GM12878 (cell line): ENCODE results near the gene MCM6. TPM values are rescaled to one million over a fixed set of nuclear protein-coding genes. Genes with fewer than 3 reads are reported as not detected.

ENCODE experiments used
- ATAC-seq: fragments of 200-7000 bp; cut with Tn5 transposase; 3 replicates; pipeline ENCODE4 v1.9.1; 2020; ENCODE audit warnings: mild to moderate bottlenecking, moderate library complexity
- BruUV-seq: library from RNA; stranded (reverse); fragments of 400-500 nt; replicated peaks from 2 replicates; lab custom pipeline; 2021; lab: Mats Ljungman, UMichigan
- CTCF ChIA-PET: fragments of 300-600 bp; sonication (Branson Sonifier 250); formaldehyde crosslinking; extraction: SDS; loops from one replicate; lab custom pipeline; 2021; ENCODE audit warnings: inconsistent platforms; lab: Yijun Ruan, JAX
- POLR2A ChIA-PET: fragments of 350-600 bp; formaldehyde crosslinking; extraction: SDS; loops from one replicate; lab custom pipeline; 2021; ENCODE audit warnings: inconsistent platforms; lab: Charles Lee
- RAD21 ChIA-PET: fragments of 300-600 bp; sonication (Branson Sonifier 250); formaldehyde crosslinking; loops from one replicate; lab custom pipeline; 2023; ENCODE audit warnings: antibody characterized with exemption; ENCODE audit not compliant: unreplicated experiment; lab: Charles Lee
- SMC1A ChIA-PET: fragments of 300-600 bp; sonication (Branson Sonifier 250); formaldehyde crosslinking; loops from one replicate; lab custom pipeline; 2023; ENCODE audit not compliant: unreplicated experiment, uncharacterized antibody; lab: Charles Lee
- DNase-seq: peaks from one replicate; pipeline ENCODE4 v3.0.0-alpha.2; 2011; ENCODE audit warnings: low read depth, low spot score
- FAIRE-seq: peaks from 3 replicates; lab custom pipeline; 2011; peaks lifted over from hg19 to GRCh38; lab: Jason Lieb, UNC
- H2AFZ ChIP-seq: 2 replicates; pipeline ENCODE4 v1.6.0; 2011; ENCODE audit warnings: low read depth, low read length, control low read depth; ENCODE audit not compliant: control insufficient read depth
- H3K27ac ChIP-seq: 2 replicates; pipeline ENCODE4 v1.5.1; 2011; ENCODE audit warnings: control low read depth; ENCODE audit not compliant: control insufficient read depth, insufficient read depth
- H3K27me3 ChIP-seq, 2 experiments: replicated peaks in 1 of 2; 2 replicates each; pipeline versions ENCODE4 v1.6.0 to v1.6.1; 2011; ENCODE audit warnings: low read length in 1 of 2; ENCODE audit not compliant: control insufficient read depth in 2 of 2, insufficient read depth in 2 of 2
- H3K36me3 ChIP-seq, 2 experiments: 2 replicates each; pipeline ENCODE4 v1.5.1; 2011; ENCODE audit warnings: low read length in 1 of 2; ENCODE audit not compliant: control insufficient read depth in 2 of 2, insufficient read depth in 2 of 2
- H3K4me1 ChIP-seq: 2 replicates; pipeline ENCODE4 v1.6.1; 2011; ENCODE audit warnings: mild to moderate bottlenecking, low read length, moderate library complexity, mixed read lengths; ENCODE audit not compliant: control insufficient read depth, insufficient read depth
- H3K4me2 ChIP-seq: 2 replicates; pipeline ENCODE4 v1.6.0; 2011; ENCODE audit warnings: control low read depth; ENCODE audit not compliant: control insufficient read depth, insufficient read depth
- H3K4me3 ChIP-seq: fragments of 200-600 bp; sonication (generic); 2 replicates; pipeline ENCODE4 v1.5.1; 2016
- H3K79me2 ChIP-seq: 2 replicates; pipeline ENCODE4 v1.6.0; 2011; ENCODE audit warnings: low read length; ENCODE audit not compliant: control insufficient read depth, insufficient read depth
- H3K9ac ChIP-seq: 2 replicates; pipeline ENCODE4 v1.8.0; 2011; ENCODE audit warnings: low read length, control low read depth, mixed read lengths; ENCODE audit not compliant: control insufficient read depth, insufficient read depth
- H3K9me3 ChIP-seq: replicated peaks from 3 replicates; pipeline ENCODE4 v1.5.1; 2011; ENCODE audit warnings: mild to moderate bottlenecking, low read length; ENCODE audit not compliant: control insufficient read depth, insufficient read depth
- H4K20me1 ChIP-seq: 2 replicates; pipeline ENCODE4 v1.6.0; 2011; ENCODE audit not compliant: control insufficient read depth, insufficient read depth
- GABPA ChIP-seq: IDR thresholded peaks from 2 replicates; pipeline ENCODE4 v1.6.1; 2014; ENCODE audit warnings: antibody characterized with exemption, low read depth, mild to moderate bottlenecking, inconsistent platforms
- KAT2A ChIP-seq: conservative IDR thresholded peaks from 2 replicates; pipeline ENCODE4 v1.6.1; 2011; ENCODE audit warnings: low read depth, low read length; ENCODE audit not compliant: control insufficient read depth
- MEF2A ChIP-seq: IDR thresholded peaks from 2 replicates; pipeline ENCODE4 v1.6.1; 2011; ENCODE audit warnings: low read depth, mild to moderate bottlenecking, low read length, moderate library complexity; ENCODE audit not compliant: insufficient read depth
- MEF2B ChIP-seq: fragments of 450-650 bp; IDR thresholded peaks from 2 replicates; pipeline ENCODE4 v1.6.1; 2018; ENCODE audit warnings: mild to moderate bottlenecking, moderate library complexity; ENCODE audit not compliant: partially characterized antibody, poor library complexity, severe bottlenecking
- MYC ChIP-seq: IDR thresholded peaks from 2 replicates; pipeline ENCODE4 v1.6.1; 2011; ENCODE audit warnings: mild to moderate bottlenecking, low read length, moderate library complexity, inconsistent platforms; ENCODE audit not compliant: insufficient read depth, insufficient replicate concordance, insufficient read length, severe bottlenecking
- NR2C1 ChIP-seq: fragments of 450-650 bp; IDR thresholded peaks from 2 replicates; pipeline ENCODE4 v1.6.1; 2017; ENCODE audit warnings: antibody characterized with exemption, mild to moderate bottlenecking, moderate library complexity
- NR2C2 ChIP-seq: IDR thresholded peaks from 2 replicates; pipeline ENCODE4 v1.6.1; 2011; ENCODE audit warnings: borderline replicate concordance, low read depth; ENCODE audit not compliant: control insufficient read depth, insufficient read length
- POLR2AphosphoS5 ChIP-seq: IDR thresholded peaks from 2 replicates; pipeline ENCODE4 v1.6.1; 2011; ENCODE audit warnings: mild to moderate bottlenecking, low read length, inconsistent platforms
- POU2F2 ChIP-seq: IDR thresholded peaks from 3 replicates; pipeline ENCODE4 v1.6.1; 2011; ENCODE audit warnings: low read depth, mild to moderate bottlenecking, low read length, borderline replicate concordance
- STAT1 ChIP-seq: fragments of 450-650 bp; conservative IDR thresholded peaks from 2 replicates; pipeline ENCODE4 v1.6.1; 2014; ENCODE audit warnings: antibody characterized with exemption, mild to moderate bottlenecking
- SUPT20H ChIP-seq: IDR thresholded peaks from 2 replicates; pipeline ENCODE4 v1.6.1; 2011; ENCODE audit warnings: low read depth, mild to moderate bottlenecking, low read length, moderate library complexity, borderline replicate concordance; ENCODE audit not compliant: control insufficient read depth
- YY1 ChIP-seq: IDR thresholded peaks from 2 replicates; pipeline ENCODE4 v1.6.1; 2011; ENCODE audit warnings: low read depth, mild to moderate bottlenecking, low read length
- WGBS: methylation state at CpG from one replicate; pipeline ENCODE4 v1.1.6; 2016; ENCODE audit warnings: low lambda C conversion rate; ENCODE audit not compliant: insufficient replicate concordance, insufficient coverage; ENCODE audit errors: missing lambda C conversion rate; 5-methylcytosine and 5-hydroxymethylcytosine counted together
- in situ Hi-C: fragments of 300-500 bp; cut with MboI; formaldehyde crosslinking; loops from 9 replicates; pipeline ENCODE4 v1.14.3; 2018; ENCODE audit warnings: mixed read lengths
- intact Hi-C: fragments of 100-400 bp; cut with micrococcal nuclease; formaldehyde crosslinking; loops from one replicate; pipeline ENCODE4 v1.14.2; 2022; ENCODE audit not compliant: unreplicated experiment
- polyA plus RNA-seq, 11 experiments: library from polyadenylated mRNA; depleted of rRNA in 4 of 11; unstranded in 6 of 11; stranded (reverse) in 5 of 11; fragments of >200 nt; fragmentation: Nextera tagmentation in 4 of 11; fragmentation: Illumina TruSeq in 1 of 11; extraction: Ambion mirVana in 4 of 11; extraction: Trizol in 1 of 11; gene quantifications; 1 replicate in 1 of 11; 2 replicates in 10 of 11; pipeline versions ENCODE4 v1.2.1 to v1.2.3, GENCODE V29; 2011 to 2016; ENCODE audit warnings: inconsistent platforms in 2 of 11, missing spikeins in 2 of 11, low read depth in 1 of 11
- total RNA-seq, 4 experiments: library from RNA; depleted of rRNA in 3 of 4; stranded (reverse); fragments of >200 nt in 3 of 4; fragmentation: Illumina TruSeq in 1 of 4; extraction: Trizol in 1 of 4; gene quantifications; 2 replicates each; pipeline versions ENCODE4 v1.2.1 to v1.2.3, GENCODE V29; 2013 to 2021
- TF ChIP-seq, protein P1 (sequence below): fragments of 450-650 bp; IDR thresholded peaks from 2 replicates; pipeline ENCODE4 v1.6.1; 2017; ENCODE audit warnings: mild to moderate bottlenecking, moderate library complexity
- TF ChIP-seq, protein P2 (sequence below): fragments of 450-650 bp; IDR thresholded peaks from 2 replicates; pipeline ENCODE4 v1.6.1; 2017; ENCODE audit warnings: mild to moderate bottlenecking, low read depth, inconsistent platforms; ENCODE audit not compliant: poor library complexity, severe bottlenecking
- TF ChIP-seq, protein P3 (sequence below): fragments of 450-650 bp; IDR thresholded peaks from 2 replicates; pipeline ENCODE4 v1.6.1; 2017; ENCODE audit warnings: mild to moderate bottlenecking

The MCM6 gene
- total and polyA plus RNA-seq, 10 of the 15 experiments (the other 5 are each of a cell fraction or from before 2014, with no cell fraction given): 37.4 to 118 (median 82.2) TPM

DNA sequence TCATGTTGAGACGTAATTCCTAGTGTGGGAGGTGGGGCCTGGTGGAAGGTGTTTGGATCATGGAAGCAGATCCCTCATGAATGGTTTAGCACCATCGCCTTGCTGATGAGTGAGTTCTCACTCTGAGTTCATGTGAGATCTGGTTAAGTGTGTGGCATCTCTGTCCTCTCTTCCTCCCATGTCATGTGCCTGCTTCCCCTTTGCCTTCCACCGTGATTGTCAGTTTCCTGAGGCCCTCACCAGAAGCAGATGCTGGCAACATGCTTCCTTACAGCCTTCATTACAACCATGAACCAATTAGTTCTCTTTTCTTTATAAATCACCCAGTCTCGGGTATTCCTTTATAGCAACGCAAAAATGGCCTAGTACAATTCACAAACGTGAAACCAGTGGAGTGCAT is 14.6 kb upstream of the MCM6 start (continued):
- TF ChIP-seq, protein P1, sequence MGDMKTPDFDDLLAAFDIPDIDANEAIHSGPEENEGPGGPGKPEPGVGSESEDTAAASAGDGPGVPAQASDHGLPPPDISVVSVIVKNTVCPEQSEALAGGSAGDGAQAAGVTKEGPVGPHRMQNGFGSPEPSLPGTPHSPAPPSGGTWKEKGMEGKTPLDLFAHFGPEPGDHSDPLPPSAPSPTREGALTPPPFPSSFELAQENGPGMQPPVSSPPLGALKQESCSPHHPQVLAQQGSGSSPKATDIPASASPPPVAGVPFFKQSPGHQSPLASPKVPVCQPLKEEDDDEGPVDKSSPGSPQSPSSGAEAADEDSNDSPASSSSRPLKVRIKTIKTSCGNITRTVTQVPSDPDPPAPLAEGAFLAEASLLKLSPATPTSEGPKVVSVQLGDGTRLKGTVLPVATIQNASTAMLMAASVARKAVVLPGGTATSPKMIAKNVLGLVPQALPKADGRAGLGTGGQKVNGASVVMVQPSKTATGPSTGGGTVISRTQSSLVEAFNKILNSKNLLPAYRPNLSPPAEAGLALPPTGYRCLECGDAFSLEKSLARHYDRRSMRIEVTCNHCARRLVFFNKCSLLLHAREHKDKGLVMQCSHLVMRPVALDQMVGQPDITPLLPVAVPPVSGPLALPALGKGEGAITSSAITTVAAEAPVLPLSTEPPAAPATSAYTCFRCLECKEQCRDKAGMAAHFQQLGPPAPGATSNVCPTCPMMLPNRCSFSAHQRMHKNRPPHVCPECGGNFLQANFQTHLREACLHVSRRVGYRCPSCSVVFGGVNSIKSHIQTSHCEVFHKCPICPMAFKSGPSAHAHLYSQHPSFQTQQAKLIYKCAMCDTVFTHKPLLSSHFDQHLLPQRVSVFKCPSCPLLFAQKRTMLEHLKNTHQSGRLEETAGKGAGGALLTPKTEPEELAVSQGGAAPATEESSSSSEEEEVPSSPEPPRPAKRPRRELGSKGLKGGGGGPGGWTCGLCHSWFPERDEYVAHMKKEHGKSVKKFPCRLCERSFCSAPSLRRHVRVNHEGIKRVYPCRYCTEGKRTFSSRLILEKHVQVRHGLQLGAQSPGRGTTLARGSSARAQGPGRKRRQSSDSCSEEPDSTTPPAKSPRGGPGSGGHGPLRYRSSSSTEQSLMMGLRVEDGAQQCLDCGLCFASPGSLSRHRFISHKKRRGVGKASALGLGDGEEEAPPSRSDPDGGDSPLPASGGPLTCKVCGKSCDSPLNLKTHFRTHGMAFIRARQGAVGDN: no peak
- no peak for TF ChIP-seq STAT1
- TF ChIP-seq, protein P2, sequence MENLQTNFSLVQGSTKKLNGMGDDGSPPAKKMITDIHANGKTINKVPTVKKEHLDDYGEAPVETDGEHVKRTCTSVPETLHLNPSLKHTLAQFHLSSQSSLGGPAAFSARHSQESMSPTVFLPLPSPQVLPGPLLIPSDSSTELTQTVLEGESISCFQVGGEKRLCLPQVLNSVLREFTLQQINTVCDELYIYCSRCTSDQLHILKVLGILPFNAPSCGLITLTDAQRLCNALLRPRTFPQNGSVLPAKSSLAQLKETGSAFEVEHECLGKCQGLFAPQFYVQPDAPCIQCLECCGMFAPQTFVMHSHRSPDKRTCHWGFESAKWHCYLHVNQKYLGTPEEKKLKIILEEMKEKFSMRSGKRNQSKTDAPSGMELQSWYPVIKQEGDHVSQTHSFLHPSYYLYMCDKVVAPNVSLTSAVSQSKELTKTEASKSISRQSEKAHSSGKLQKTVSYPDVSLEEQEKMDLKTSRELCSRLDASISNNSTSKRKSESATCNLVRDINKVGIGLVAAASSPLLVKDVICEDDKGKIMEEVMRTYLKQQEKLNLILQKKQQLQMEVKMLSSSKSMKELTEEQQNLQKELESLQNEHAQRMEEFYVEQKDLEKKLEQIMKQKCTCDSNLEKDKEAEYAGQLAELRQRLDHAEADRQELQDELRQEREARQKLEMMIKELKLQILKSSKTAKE: no peak
- no peak for TF ChIP-seq MEF2B
- no peak for TF ChIP-seq YY1

DNA sequence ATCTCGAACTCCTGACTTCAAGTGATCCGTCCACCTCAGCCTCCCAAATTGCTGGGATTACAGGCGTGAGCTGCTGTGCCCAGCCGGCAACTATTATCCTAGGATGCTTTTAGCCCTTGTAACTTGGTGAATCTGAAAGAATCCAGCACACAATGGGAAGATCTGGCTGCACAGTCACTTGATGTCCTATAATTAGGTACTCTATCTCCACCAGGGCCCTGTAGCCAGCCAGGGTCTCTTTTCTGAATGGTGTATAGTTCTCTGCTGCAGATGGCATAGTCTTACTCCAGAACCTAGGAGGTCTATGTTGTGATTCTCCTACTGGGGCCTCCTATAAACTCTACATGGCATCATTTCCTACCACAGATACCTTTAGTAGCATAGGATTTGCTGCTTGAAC is 13.9 kb upstream of the MCM6 start:
- WGBS: 55% methylated on average over 4 of the region's 4 CpGs
- in situ Hi-C loops (no loop called here), intact Hi-C loops (no loop called here)
- no peak overlapping the region for H3K4me3 ChIP-seq
- no peak overlapping the region for H3K27ac ChIP-seq
- no peak for DNase-seq
- CTCF ChIA-PET: interaction anchor here (1.1 to 1.6 kb wide), 2 partner anchors 24 to 495 kb away, joined by 3 to 4 read pairs; no protein-coding TSS in a partner anchor
- no peaks in the 10 kb centered on the region for H3K4me1 ChIP-seq
- no peak overlapping the region for H3K4me2 ChIP-seq
- no peaks in the 10 kb centered on the region for H3K79me2 ChIP-seq
- RAD21 ChIA-PET: no interaction called here
- H3K36me3 ChIP-seq: no peaks in the 10 kb centered on the region
- H3K27me3 ChIP-seq: no peaks in the 10 kb centered on the region
- no peak for FAIRE-seq
- no peak overlapping the region for H3K9ac ChIP-seq
- no peaks in the 10 kb centered on the region; the same call in 2 of the 3 replicates for H3K9me3 ChIP-seq
- SMC1A ChIA-PET: interaction anchor here (0.6 kb wide), 1 partner anchor 120 kb away, joined by 3 read pairs; no protein-coding TSS in a partner anchor
- H4K20me1 ChIP-seq: no peaks in the 10 kb centered on the region
- POLR2A ChIA-PET: no interaction called here
- H2AFZ ChIP-seq: no peak overlapping the region
- no peak for ATAC-seq
- no TSS peak for BruUV-seq
- no peak for TF ChIP-seq MEF2A
- no peak for TF ChIP-seq KAT2A
- no peak for TF ChIP-seq POU2F2
- TF ChIP-seq POLR2AphosphoS5: no peak
- TF ChIP-seq GABPA: no peak
- TF ChIP-seq MYC: no peak
- TF ChIP-seq, protein P3, sequence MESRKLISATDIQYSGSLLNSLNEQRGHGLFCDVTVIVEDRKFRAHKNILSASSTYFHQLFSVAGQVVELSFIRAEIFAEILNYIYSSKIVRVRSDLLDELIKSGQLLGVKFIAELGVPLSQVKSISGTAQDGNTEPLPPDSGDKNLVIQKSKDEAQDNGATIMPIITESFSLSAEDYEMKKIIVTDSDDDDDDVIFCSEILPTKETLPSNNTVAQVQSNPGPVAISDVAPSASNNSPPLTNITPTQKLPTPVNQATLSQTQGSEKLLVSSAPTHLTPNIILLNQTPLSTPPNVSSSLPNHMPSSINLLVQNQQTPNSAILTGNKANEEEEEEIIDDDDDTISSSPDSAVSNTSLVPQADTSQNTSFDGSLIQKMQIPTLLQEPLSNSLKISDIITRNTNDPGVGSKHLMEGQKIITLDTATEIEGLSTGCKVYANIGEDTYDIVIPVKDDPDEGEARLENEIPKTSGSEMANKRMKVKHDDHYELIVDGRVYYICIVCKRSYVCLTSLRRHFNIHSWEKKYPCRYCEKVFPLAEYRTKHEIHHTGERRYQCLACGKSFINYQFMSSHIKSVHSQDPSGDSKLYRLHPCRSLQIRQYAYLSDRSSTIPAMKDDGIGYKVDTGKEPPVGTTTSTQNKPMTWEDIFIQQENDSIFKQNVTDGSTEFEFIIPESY: no peak
- TF ChIP-seq SUPT20H: no peak
- no peak for TF ChIP-seq NR2C2
- TF ChIP-seq NR2C1: no peak
